HFFc6 (cell line): ENCODE data around the gene WDPCP. TPM values are rescaled to one million over a fixed set of nuclear protein-coding genes. Genes with fewer than 3 reads are reported as not detected.

Experiments used
- DNase-seq: peaks from one replicate; pipeline ENCODE4 v3.0.0-alpha.2; 2018
- H3K27ac Mint-ChIP-seq: 2 replicates; pipeline ENCODE4 v1.8.0; 2020; ENCODE audit warnings: mild to moderate bottlenecking, mixed read lengths
- H3K27me3 Mint-ChIP-seq: 2 replicates; pipeline ENCODE4 v1.8.0; 2021; ENCODE audit warnings: mild to moderate bottlenecking, moderate library complexity, mixed read lengths; ENCODE audit not compliant: insufficient read depth
- H3K36me3 Mint-ChIP-seq: 2 replicates; pipeline ENCODE4 v1.8.0; 2021; ENCODE audit warnings: low read depth, mixed read lengths
- H3K4me1 Mint-ChIP-seq: 2 replicates; pipeline ENCODE4 v1.8.0; 2020; ENCODE audit warnings: low read depth, mixed read lengths
- H3K4me3 Mint-ChIP-seq: 2 replicates; pipeline ENCODE4 v1.8.0; 2020; ENCODE audit warnings: mild to moderate bottlenecking, moderate library complexity, mixed read lengths
- H3K9me3 Mint-ChIP-seq: 2 replicates; pipeline ENCODE4 v1.8.0; 2020; ENCODE audit warnings: mild to moderate bottlenecking, mixed read lengths
- CTCF ChIP-seq: fragments of 200-600 bp; sonication (generic); IDR thresholded peaks from 2 replicates; pipeline ENCODE4 v1.5.0; 2021; ENCODE audit warnings: antibody characterized with exemption, mild to moderate bottlenecking
- total RNA-seq, 6 experiments: library from RNA; stranded (reverse); fragmentation: NEBNext Ultra II Directional; extraction: Animal tissue kit (Norgen Biotek cat#: 25700); gene quantifications; 2 replicates in 1 of 6; 3 replicates in 5 of 6; pipeline ENCODE4 v1.2.3, GENCODE V29; 2021

WDPCP gene
- total RNA-seq, 6 experiments from 2014 or later = 3.0 to 5.9 (median 4.6) TPM

DNA sequence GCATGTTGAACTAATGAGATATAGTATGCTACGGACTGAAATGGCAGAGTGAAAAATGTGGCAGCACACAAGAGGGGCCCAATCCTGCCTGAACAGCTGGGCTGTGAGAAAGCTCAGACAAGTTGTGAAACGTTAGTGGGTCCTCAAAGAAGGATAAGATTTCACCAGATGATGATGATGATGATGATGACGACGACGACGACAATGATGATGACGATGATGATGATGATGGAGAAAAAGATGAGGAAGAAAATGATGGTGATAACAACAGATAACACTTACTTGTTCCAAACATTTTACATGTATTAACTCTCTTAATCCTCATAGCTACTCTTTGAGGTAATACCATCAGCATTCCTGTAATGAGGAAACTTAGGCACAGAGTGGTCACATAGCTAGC is 94.2 kb downstream of the WDPCP start:
- Mint-ChIP-seq H3K27me3 (no peaks in the 10 kb centered on the region; the same call in none of the 2 replicates), H3K4me3 (no peak overlapping the region), H3K4me1 (no peaks in the 10 kb centered on the region), H3K27ac (no peak overlapping the region), H3K9me3 (no peaks in the 10 kb centered on the region), H3K36me3 (no peaks in the 10 kb centered on the region)
- no peak for TF ChIP-seq CTCF
- DNase-seq = no peak

DNA sequence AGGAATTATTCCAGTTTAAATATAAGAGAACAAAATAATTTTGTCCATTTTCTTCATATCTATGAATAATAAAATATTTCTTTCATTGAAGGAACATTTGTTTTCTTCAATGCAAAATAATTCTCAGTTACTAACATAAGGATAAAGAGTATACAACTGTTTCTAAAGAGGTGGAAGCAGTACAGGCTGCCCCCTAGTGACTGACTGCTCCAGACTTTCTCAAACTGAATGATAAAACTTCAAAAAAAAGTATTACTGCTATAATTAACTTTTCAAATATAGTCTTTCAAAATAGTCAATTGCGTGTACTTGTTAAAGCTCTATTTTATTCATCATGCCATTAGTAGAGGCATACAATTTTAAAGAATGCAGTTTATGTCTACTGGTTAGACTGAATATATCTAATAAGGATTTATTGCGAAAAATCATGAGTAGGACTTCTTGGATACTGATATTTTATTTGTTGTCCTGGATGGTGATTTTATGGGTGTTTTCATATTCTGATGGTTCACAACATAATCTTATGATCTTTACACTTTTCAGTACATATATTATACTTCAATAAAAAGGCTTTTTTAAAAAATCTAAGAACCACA is 100.1 kb downstream of the WDPCP start:
- Mint-ChIP-seq H3K4me1 (no peaks in the 10 kb centered on the region), H3K36me3 (no peaks in the 10 kb centered on the region)
- peak; percentile 87 for TF ChIP-seq CTCF

GRCh38 chr2:63486861-63487290 is 101.4 kb downstream of the WDPCP start:
- no peak for DNase-seq
- Mint-ChIP-seq H3K36me3 (no peaks in the 10 kb centered on the region), H3K27ac (no peak overlapping the region), H3K4me1 (no peaks in the 10 kb centered on the region), H3K9me3 (no peaks in the 10 kb centered on the region), H3K4me3 (no peak overlapping the region), H3K27me3 (no peaks in the 10 kb centered on the region; the same call in 1 of the 2 replicates)
- peak; percentile 30; the same call in 1 of the 2 replicates for TF ChIP-seq CTCF

More for the DNA sequence above, 100.1 kb downstream of the WDPCP start:
- Mint-ChIP-seq H3K27me3 (no peaks in the 10 kb centered on the region; the same call in 1 of the 2 replicates), H3K4me3 (no peak overlapping the region), H3K27ac (no peak overlapping the region), H3K9me3 (no peaks in the 10 kb centered on the region)
- peak; percentile 30 for DNase-seq

DNA sequence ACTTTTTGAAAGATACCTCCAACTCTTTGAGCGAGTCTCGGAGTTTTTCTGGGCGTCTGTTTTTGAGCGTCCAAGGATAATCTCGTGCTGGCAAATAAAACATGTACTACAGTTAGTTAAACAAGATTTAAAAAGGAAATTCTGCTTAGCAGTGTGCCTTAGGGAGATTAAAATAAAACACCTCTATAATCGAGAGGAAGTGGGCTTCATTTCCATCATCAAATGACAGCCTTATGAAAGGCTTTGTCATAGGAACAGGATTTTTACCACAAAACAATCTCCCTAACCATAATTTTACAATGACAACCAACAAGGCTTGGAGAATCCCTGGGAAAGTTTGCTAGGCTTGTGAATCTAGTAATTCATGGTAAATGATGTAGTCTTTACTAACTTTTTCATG is 103.4 kb downstream of the WDPCP start:
- Mint-ChIP-seq H3K4me3 (no peak overlapping the region), H3K36me3 (no peaks in the 10 kb centered on the region), H3K4me1 (no peaks in the 10 kb centered on the region), H3K27me3 (no peaks in the 10 kb centered on the region; the same call in 1 of the 2 replicates), H3K27ac (no peak overlapping the region), H3K9me3 (no peaks in the 10 kb centered on the region)
- TF ChIP-seq CTCF = no peak
- no peak for DNase-seq

DNA sequence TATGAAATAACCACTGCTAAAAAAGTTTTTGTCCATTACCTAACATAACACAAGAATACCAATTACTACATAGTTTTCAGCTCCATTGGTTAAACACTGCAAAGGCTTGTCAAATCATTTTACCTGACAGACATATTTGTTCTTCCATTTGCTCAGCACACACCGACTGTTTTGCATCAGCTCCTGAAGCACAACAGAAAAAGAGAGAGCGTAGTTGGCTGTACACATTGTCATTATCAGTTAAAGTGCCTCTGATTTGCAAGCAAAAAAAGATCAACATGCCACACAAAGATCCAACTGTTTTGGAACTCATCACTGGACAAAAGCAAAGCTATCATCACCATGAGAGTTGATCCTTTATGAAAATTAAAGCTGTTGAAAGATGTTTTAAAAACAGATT is 103.8 kb downstream of the WDPCP start:
- Mint-ChIP-seq H3K36me3 (no peaks in the 10 kb centered on the region), H3K9me3 (no peaks in the 10 kb centered on the region), H3K4me1 (no peaks in the 10 kb centered on the region), H3K27ac (no peak overlapping the region), H3K4me3 (no peak overlapping the region), H3K27me3 (no peaks in the 10 kb centered on the region; the same call in 1 of the 2 replicates)
- no peak for TF ChIP-seq CTCF
- no peak for DNase-seq
